Uterus (tissue), 2 donors: ENCODE data around the gene PTTG1.

Source experiments
- POLR2A ChIP-seq, 2 donors: fragments of 450-650 bp; IDR thresholded peaks; one replicate each; pipeline ENCODE4 v1.6.1; 2016; ENCODE audit warnings: antibody characterized with exemption in 2 of 2, mild to moderate bottlenecking in 1 of 2, moderate library complexity in 1 of 2
- TF ChIP-seq, protein P1 (sequence below), 4 experiments: fragments of 200-600 bp in 2 of 4; fragments of 450-650 bp in 2 of 4; sonication (generic) in 2 of 4; IDR thresholded peaks; one replicate each; pipeline ENCODE4 v1.5.1; 2016 to 2019; ENCODE audit warnings: antibody characterized with exemption in 4 of 4, mild to moderate bottlenecking in 2 of 4, moderate library complexity in 1 of 4

DNA sequence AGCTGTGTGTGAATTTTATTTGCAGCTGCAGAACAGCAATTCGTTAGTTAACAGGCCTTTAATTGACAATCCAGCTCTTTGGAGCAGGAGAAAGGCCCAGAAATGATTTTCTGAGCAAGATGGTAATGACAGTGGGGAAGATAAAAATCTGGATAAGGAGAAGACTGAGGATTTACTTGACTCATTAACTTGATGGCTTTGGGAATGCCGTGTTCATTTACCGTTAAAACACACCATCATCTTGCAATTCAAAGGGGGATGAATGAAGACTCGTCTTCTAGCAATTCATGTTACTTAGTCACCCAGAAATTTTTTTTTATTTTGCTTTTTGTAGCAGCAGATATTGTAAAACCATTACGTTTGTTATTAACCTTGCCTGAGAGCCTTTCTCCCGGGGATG, 52.0 kb downstream of the PTTG1 start:
- TF ChIP-seq, protein P1, sequence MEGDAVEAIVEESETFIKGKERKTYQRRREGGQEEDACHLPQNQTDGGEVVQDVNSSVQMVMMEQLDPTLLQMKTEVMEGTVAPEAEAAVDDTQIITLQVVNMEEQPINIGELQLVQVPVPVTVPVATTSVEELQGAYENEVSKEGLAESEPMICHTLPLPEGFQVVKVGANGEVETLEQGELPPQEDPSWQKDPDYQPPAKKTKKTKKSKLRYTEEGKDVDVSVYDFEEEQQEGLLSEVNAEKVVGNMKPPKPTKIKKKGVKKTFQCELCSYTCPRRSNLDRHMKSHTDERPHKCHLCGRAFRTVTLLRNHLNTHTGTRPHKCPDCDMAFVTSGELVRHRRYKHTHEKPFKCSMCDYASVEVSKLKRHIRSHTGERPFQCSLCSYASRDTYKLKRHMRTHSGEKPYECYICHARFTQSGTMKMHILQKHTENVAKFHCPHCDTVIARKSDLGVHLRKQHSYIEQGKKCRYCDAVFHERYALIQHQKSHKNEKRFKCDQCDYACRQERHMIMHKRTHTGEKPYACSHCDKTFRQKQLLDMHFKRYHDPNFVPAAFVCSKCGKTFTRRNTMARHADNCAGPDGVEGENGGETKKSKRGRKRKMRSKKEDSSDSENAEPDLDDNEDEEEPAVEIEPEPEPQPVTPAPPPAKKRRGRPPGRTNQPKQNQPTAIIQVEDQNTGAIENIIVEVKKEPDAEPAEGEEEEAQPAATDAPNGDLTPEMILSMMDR (IDR thresholded peaks at IDR 0.05): no peak
- no peak for TF ChIP-seq POLR2A (IDR thresholded peaks at IDR 0.05)
